ENCODE data around the gene SARM1. TPM values are rescaled to one million over a fixed set of nuclear protein-coding genes. Genes with fewer than 3 reads are reported as not detected.
A peak's percentile ranks its signal among the peaks of the same experiment; 100 is the strongest.

SARM1 gene
- total and polyA plus RNA-seq, 2 of the 13 experiments (the other 11 are each of a cell fraction or from before 2014, with no cell fraction given), result 0.73 to 0.86 TPM

- TF ChIP-seq ZNF646 (CRISPR knock-in tag; IDR thresholded peaks at IDR 0.05), result no peak
- TF ChIP-seq ELF3 (CRISPR knock-in tag; IDR thresholded peaks at IDR 0.05), result peak; percentile 94
- no peak for TF ChIP-seq ARID2 (CRISPR knock-in tag; IDR thresholded peaks at IDR 0.05; ENCODE audit: borderline replicate concordance)
- TF ChIP-seq ZNF609 (CRISPR knock-in tag; IDR thresholded peaks at IDR 0.05; ENCODE audit: borderline replicate concordance), result peak; percentile 97
- TF ChIP-seq XBP1 (CRISPR knock-in tag; IDR thresholded peaks at IDR 0.05), result no peak
- TF ChIP-seq NCOA2 (CRISPR knock-in tag; IDR thresholded peaks at IDR 0.05), result peak; percentile 91
- TF ChIP-seq MLXIP (CRISPR knock-in tag; IDR thresholded peaks at IDR 0.05; ENCODE audit: borderline replicate concordance), result no peak
- TF ChIP-seq KLF9 (CRISPR knock-in tag; IDR thresholded peaks at IDR 0.05; ENCODE audit: low read depth), result 0 out of 2 replicates have a peak, but pooled peaks have one; percentile 83
- TF ChIP-seq KMT2A (CRISPR knock-in tag; IDR thresholded peaks at IDR 0.05), result peak; percentile 40; the same call in 1 of the 2 replicates
- 0 out of 2 replicates have a peak, but pooled peaks have one; percentile 27 for TF ChIP-seq ZNF567 (CRISPR knock-in tag; IDR thresholded peaks at IDR 0.05; ENCODE audit: borderline replicate concordance)
- peak; percentile 39; the same call in 1 of the 2 replicates for TF ChIP-seq IRF9 (CRISPR knock-in tag; IDR thresholded peaks at IDR 0.05; ENCODE audit: borderline replicate concordance)
Measured at GRCh38 chr17:28370035-28370743, 1.3 kb upstream of the SARM1 start, which contains the start of gene VTN (continued).
